ENCODE results near the gene VDR.

VDR gene

GRCh38 chr12:47867495-47867941, 37.3 kb downstream of the VDR start:
- DNase-seq, result no peak

- DNase-seq, result no peak
Measured at GRCh38 chr12:47864646-47865235, 40.1 kb downstream of the VDR start.

GRCh38 chr12:47863985-47864384, 40.8 kb downstream of the VDR start:
- DNase-seq, result no peak

- no peak for DNase-seq
Measured at GRCh38 chr12:47863467-47863866, 41.3 kb downstream of the VDR start.

- no peak for DNase-seq
Measured at GRCh38 chr12:47862881-47863280, 41.9 kb downstream of the VDR start.

GRCh38 chr12:47862167-47862750, 42.5 kb downstream of the VDR start:
- no peak for DNase-seq

- no peak for DNase-seq
Measured at GRCh38 chr12:47860873-47861272, 43.9 kb downstream of the VDR start.

GRCh38 chr12:47860279-47860841, 44.4 kb downstream of the VDR start:
- DNase-seq, result peak; percentile 74

- no peak for DNase-seq
Measured at GRCh38 chr12:47858511-47859266, 46.1 kb downstream of the VDR start.

- DNase-seq, result no peak
Measured at GRCh38 chr12:47856721-47857575, 47.8 kb downstream of the VDR start.

GRCh38 chr12:47856094-47856493, 48.7 kb downstream of the VDR start:
- DNase-seq, result no peak

- DNase-seq, result no peak
Measured at GRCh38 chr12:47855502-47855901, 49.3 kb downstream of the VDR start.

- no peak for DNase-seq
Measured at GRCh38 chr12:47854531-47854930, 50.3 kb downstream of the VDR start.

- DNase-seq, result no peak
Measured at GRCh38 chr12:47852096-47852571, 52.7 kb downstream of the VDR start.

- no peak for DNase-seq
Measured at GRCh38 chr12:47851303-47851952, 53.4 kb downstream of the VDR start.

GRCh38 chr12:47850153-47851084, 54.4 kb downstream of the VDR start:
- DNase-seq, result no peak

GRCh38 chr12:47849261-47849660, 55.5 kb downstream of the VDR start:
- DNase-seq, result no peak

- no peak for DNase-seq
Measured at GRCh38 chr12:47848853-47849252, 55.9 kb downstream of the VDR start.

- no peak for DNase-seq
Measured at GRCh38 chr12:47846294-47846996, 58.3 kb downstream of the VDR start.

- no peak for DNase-seq
Measured at GRCh38 chr12:47845081-47845480, 59.7 kb downstream of the VDR start.
